SK-N-SH (cell line): ENCODE measurements around the gene MRPL17. TPM values are rescaled to one million over a fixed set of nuclear protein-coding genes. Genes with fewer than 3 reads are reported as not detected.

Source experiments
- CTCF ChIA-PET: fragments of 300-600, 350-600 bp; formaldehyde crosslinking; extraction: SDS; loops from one replicate; lab custom pipeline; 2021; lab: Yijun Ruan, JAX
- POLR2A ChIA-PET: fragments of 350-600 bp; sonication (Branson Sonifier 250); formaldehyde crosslinking; extraction: SDS; loops from one replicate; lab custom pipeline; 2020; ENCODE audit warnings: antibody characterized with exemption, inconsistent platforms; lab: Yijun Ruan, JAX
- DNase-seq: peaks from one replicate; pipeline ENCODE4 v3.0.0; 2012
- H2AFZ ChIP-seq: fragments of 200-600 bp; sonication (generic); 2 replicates; pipeline ENCODE4 v1.8.1; 2016; ENCODE audit warnings: antibody characterized with exemption, mild to moderate bottlenecking, low read depth
- H3F3A ChIP-seq: fragments of 200-600 bp; sonication (generic); replicated peaks from 2 replicates; pipeline ENCODE3; 2016; ENCODE audit warnings: antibody characterized with exemption, mild to moderate bottlenecking; ENCODE audit not compliant: insufficient read depth
- H3K27ac ChIP-seq, 2 experiments: fragments of 200-500 bp in 1 of 2; fragments of 200-600 bp in 1 of 2; sonication (Bioruptor generic) in 1 of 2; sonication (generic), shearing (Covaris generic) in 1 of 2; 2 replicates each; pipeline versions ENCODE4 v1.5.1 to v1.6.1; 2014 to 2016; ENCODE audit warnings: low read depth in 2 of 2, inconsistent platforms in 1 of 2, low read length in 1 of 2, mild to moderate bottlenecking in 1 of 2, mixed read lengths in 1 of 2
- H3K27me3 ChIP-seq: fragments of 200-600 bp; sonication (generic), shearing (Covaris generic); 2 replicates; pipeline ENCODE4 v1.6.1; 2016; ENCODE audit warnings: mixed run types; ENCODE audit not compliant: insufficient read depth
- H3K36me3 ChIP-seq, 2 experiments: fragments of 200-500 bp in 1 of 2; fragments of 200-600 bp in 1 of 2; sonication (Bioruptor generic) in 1 of 2; sonication (generic) in 1 of 2; replicated peaks in 1 of 2; 2 replicates each; pipeline versions ENCODE3 to v1.5.1; 2014 to 2016; ENCODE audit warnings: low read length in 1 of 2, mild to moderate bottlenecking in 1 of 2; ENCODE audit not compliant: insufficient read depth in 2 of 2, control insufficient read depth in 1 of 2
- H3K4me1 ChIP-seq, 2 experiments: fragments of 200-500 bp in 1 of 2; fragments of 200-600 bp in 1 of 2; sonication (Bioruptor generic) in 1 of 2; sonication (generic), shearing (Covaris generic) in 1 of 2; 2 replicates each; pipeline versions ENCODE4 v1.5.1 to v1.6.1; 2014 to 2016; ENCODE audit warnings: low read depth in 1 of 2, low read length in 1 of 2, mixed run types in 1 of 2; ENCODE audit not compliant: insufficient read depth in 2 of 2, control insufficient read depth in 1 of 2
- H3K4me2 ChIP-seq: fragments of 200-600 bp; sonication (generic), shearing (Covaris generic); 2 replicates; pipeline ENCODE4 v1.6.1; 2017; ENCODE audit warnings: mixed run types
- H3K4me3 ChIP-seq, 2 experiments: fragments of 200-500 bp in 1 of 2; fragments of 200-600 bp in 1 of 2; sonication (Bioruptor generic) in 1 of 2; sonication (generic), shearing (Covaris generic) in 1 of 2; 2 replicates each; pipeline versions ENCODE4 v1.5.1 to v1.8.1; 2014 to 2016; ENCODE audit warnings: low read depth in 2 of 2, inconsistent platforms in 1 of 2, low read length in 1 of 2, mild to moderate bottlenecking in 1 of 2, mixed read lengths in 1 of 2, moderate library complexity in 1 of 2
- H3K79me2 ChIP-seq: fragments of 200-600 bp; sonication (generic); 2 replicates; pipeline ENCODE4 v1.8.1; 2017; ENCODE audit warnings: mild to moderate bottlenecking; ENCODE audit not compliant: insufficient read depth
- H3K9ac ChIP-seq: fragments of 200-600 bp; sonication (generic); 2 replicates; pipeline ENCODE4 v1.6.1; 2017; ENCODE audit warnings: mixed run types
- H3K9me2 ChIP-seq: fragments of 200-600 bp; sonication (generic); 2 replicates; pipeline ENCODE4 v1.6.1; 2017; ENCODE audit warnings: mixed run types
- H3K9me3 ChIP-seq: fragments of 200-600 bp; sonication (generic); 2 replicates; pipeline ENCODE4 v1.6.1; 2017; ENCODE audit warnings: mixed run types, mild to moderate bottlenecking, moderate library complexity
- H4K20me1 ChIP-seq: fragments of 200-600 bp; sonication (generic); 2 replicates; pipeline ENCODE4 v1.6.1; 2017; ENCODE audit warnings: mild to moderate bottlenecking, mixed run types; ENCODE audit not compliant: insufficient read depth
- FOSL2 ChIP-seq: IDR thresholded peaks from 2 replicates; pipeline ENCODE4 v1.4.0; 2012; ENCODE audit warnings: low read depth, mild to moderate bottlenecking, moderate library complexity, borderline replicate concordance
- FOXJ3 ChIP-seq: sonication (generic); formaldehyde crosslinking; IDR thresholded peaks from 2 replicates; pipeline ENCODE4 v1.5.1; 2020; ENCODE audit warnings: mild to moderate bottlenecking, missing genetic modification reagents
- FOXM1 ChIP-seq: IDR thresholded peaks from 2 replicates; pipeline ENCODE4 v1.4.0; 2012; ENCODE audit warnings: low read depth, mild to moderate bottlenecking
- GATA2 ChIP-seq: sonication (generic); formaldehyde crosslinking; IDR thresholded peaks from 2 replicates; pipeline ENCODE4 v1.5.0; 2020; ENCODE audit warnings: mild to moderate bottlenecking, missing genetic modification reagents
- MEF2A ChIP-seq: IDR thresholded peaks from 2 replicates; pipeline ENCODE4 v1.4.0; 2012; ENCODE audit warnings: low read depth, borderline replicate concordance
- MXI1 ChIP-seq: IDR thresholded peaks from 2 replicates; pipeline ENCODE4 v1.6.1; 2012; ENCODE audit warnings: mild to moderate bottlenecking, low read depth, low read length, improper control_type of control experiment
- NFIC ChIP-seq: IDR thresholded peaks from 2 replicates; pipeline ENCODE4 v1.4.0; 2012; ENCODE audit warnings: borderline replicate concordance
- PBX3 ChIP-seq: IDR thresholded peaks from 2 replicates; pipeline ENCODE4; 2012
- RAD21 ChIP-seq: IDR thresholded peaks from 2 replicates; pipeline ENCODE4 v1.6.1; 2012; ENCODE audit warnings: mild to moderate bottlenecking, low read length
- RCOR1 ChIP-seq: fragments of 150-350 bp; IDR thresholded peaks from 2 replicates; pipeline ENCODE4 v1.6.1; 2017; ENCODE audit warnings: antibody characterized with exemption, low read length
- RFX5 ChIP-seq: IDR thresholded peaks from 2 replicates; pipeline ENCODE4 v1.6.1; 2012; ENCODE audit warnings: mild to moderate bottlenecking, improper control_type of control experiment, low read length
- RXRA ChIP-seq: IDR thresholded peaks from 2 replicates; pipeline ENCODE4 v1.4.0; 2012; ENCODE audit warnings: low read depth, mild to moderate bottlenecking, borderline replicate concordance
- SIN3A ChIP-seq: IDR thresholded peaks from 2 replicates; pipeline ENCODE4 v1.6.1; 2012; ENCODE audit warnings: low read depth, mild to moderate bottlenecking, low read length, moderate library complexity, borderline replicate concordance
- SMC3 ChIP-seq: IDR thresholded peaks from 2 replicates; pipeline ENCODE4 v1.6.1; 2012; ENCODE audit warnings: low read depth, low read length, improper control_type of control experiment
- TAF1 ChIP-seq: IDR thresholded peaks from 2 replicates; pipeline ENCODE4 v1.6.1; 2012; ENCODE audit warnings: low read depth, mild to moderate bottlenecking, low read length, moderate library complexity, borderline replicate concordance
- USF2 ChIP-seq: fragments of 150-350 bp; IDR thresholded peaks from 2 replicates; pipeline ENCODE4 v1.6.1; 2017; ENCODE audit warnings: antibody characterized with exemption, low read length, low read depth, borderline replicate concordance
- YY1 ChIP-seq: IDR thresholded peaks from 2 replicates; pipeline ENCODE4 v1.4.0; 2012; ENCODE audit warnings: low read depth, mild to moderate bottlenecking
- ZBTB33 ChIP-seq: IDR thresholded peaks from 2 replicates; pipeline ENCODE4 v1.4.0; 2012; ENCODE audit warnings: low read depth, borderline replicate concordance
- WGBS: methylation state at CpG from one replicate; pipeline ENCODE4 v1.1.6; 2017; ENCODE audit warnings: low lambda C conversion rate; 5-methylcytosine and 5-hydroxymethylcytosine counted together
- polyA plus RNA-seq, 3 experiments: library from polyadenylated mRNA; depleted of rRNA; stranded (reverse); fragments of >200 nt; gene quantifications; 2 replicates each; pipeline ENCODE4 v1.2.3, GENCODE V29; 2012
- TF ChIP-seq, protein P1 (sequence below): fragments of 200-600 bp; sonication (generic); IDR thresholded peaks from 2 replicates; pipeline ENCODE4 v1.6.1; 2017; ENCODE audit warnings: antibody characterized with exemption, mild to moderate bottlenecking, moderate library complexity

MRPL17 gene
- polyA plus RNA-seq, 1 of the 3 experiments (the other 2 are of a cell fraction): 88.6 TPM

DNA sequence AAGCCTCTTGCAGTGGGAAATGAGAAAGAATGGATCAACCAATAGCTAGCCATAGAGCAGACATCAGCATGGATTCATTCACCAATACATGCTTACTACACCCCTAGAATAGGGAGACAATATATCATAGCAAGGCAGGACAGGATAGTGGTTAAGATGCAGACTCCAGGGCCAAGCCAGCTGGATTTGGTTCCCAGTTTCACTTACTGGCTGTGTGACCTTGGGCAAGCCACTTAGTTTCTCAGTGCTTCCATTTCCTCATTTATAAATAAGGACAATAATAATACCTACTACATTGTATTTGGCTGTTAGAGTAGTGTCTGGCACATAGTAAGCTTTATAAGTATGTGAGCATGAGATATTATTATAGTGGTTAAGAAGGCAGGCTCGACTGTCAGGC is 34.6 kb downstream of the MRPL17 start:
- Histone ChIP-seq H3F3A (no peaks in the 10 kb centered on the region), H3K4me3 (no peak overlapping the region), H3K9me2 (no peaks in the 10 kb centered on the region), H3K36me3 (no peaks in the 10 kb centered on the region), H3K9ac (no peak overlapping the region), H3K4me1 (peaks cover 6 to 49% of the 10 kb centered on the region in 2 experiments; a peak in 2 of 4 replicates), H3K27me3 (no peaks in the 10 kb centered on the region), H3K4me2 (no peak overlapping the region), H2AFZ (no peak overlapping the region), H3K9me3 (no peaks in the 10 kb centered on the region), H3K27ac (peak overlapping the region in 1 of 2 experiments; percentile 98; a peak in 1 of 4 replicates), H4K20me1 (no peaks in the 10 kb centered on the region), H3K79me2 (no peaks in the 10 kb centered on the region)
- no peak for DNase-seq
- 53% methylated on average over 1 of the region's 1 CpG for WGBS
- ChIA-PET POLR2A (interaction anchor here (1.2 to 2.8 kb wide), 2 partner anchors 34 to 37 kb away, joined by 4 to 22 read pairs; partner anchors contain the start of genes MRPL17 and TAF10), CTCF (interaction anchor here (1.9 to 3.6 kb wide), 3 partner anchors 10 to 36 kb away, joined by 6 to 13 read pairs (median 10); partner anchors contain the start of gene MRPL17)
- TF ChIP-seq RAD21 (no peak), MEF2A (no peak), RXRA (no peak), ZBTB33 (no peak), MXI1 (no peak), FOXJ3 (CRISPR knock-in tag) (no peak), GATA2 (CRISPR knock-in tag) (no peak), YY1 (no peak), RCOR1 (no peak), NFIC (no peak), TAF1 (no peak), FOSL2 (no peak), FOXM1 (no peak)
- TF ChIP-seq, protein P1, sequence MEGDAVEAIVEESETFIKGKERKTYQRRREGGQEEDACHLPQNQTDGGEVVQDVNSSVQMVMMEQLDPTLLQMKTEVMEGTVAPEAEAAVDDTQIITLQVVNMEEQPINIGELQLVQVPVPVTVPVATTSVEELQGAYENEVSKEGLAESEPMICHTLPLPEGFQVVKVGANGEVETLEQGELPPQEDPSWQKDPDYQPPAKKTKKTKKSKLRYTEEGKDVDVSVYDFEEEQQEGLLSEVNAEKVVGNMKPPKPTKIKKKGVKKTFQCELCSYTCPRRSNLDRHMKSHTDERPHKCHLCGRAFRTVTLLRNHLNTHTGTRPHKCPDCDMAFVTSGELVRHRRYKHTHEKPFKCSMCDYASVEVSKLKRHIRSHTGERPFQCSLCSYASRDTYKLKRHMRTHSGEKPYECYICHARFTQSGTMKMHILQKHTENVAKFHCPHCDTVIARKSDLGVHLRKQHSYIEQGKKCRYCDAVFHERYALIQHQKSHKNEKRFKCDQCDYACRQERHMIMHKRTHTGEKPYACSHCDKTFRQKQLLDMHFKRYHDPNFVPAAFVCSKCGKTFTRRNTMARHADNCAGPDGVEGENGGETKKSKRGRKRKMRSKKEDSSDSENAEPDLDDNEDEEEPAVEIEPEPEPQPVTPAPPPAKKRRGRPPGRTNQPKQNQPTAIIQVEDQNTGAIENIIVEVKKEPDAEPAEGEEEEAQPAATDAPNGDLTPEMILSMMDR: no peak

- CTCF ChIA-PET: interaction anchor here (0.7 to 3.6 kb wide), 6 partner anchors 9 to 117 kb away, joined by 3 to 13 read pairs (median 8); partner anchors contain the start of genes DCHS1 and MRPL17
- H3K36me3 ChIP-seq: no peaks in the 10 kb centered on the region
- H3K79me2 ChIP-seq: no peaks in the 10 kb centered on the region
- peak overlapping the region; percentile 78; the same call in 1 of the 2 replicates for H2AFZ ChIP-seq
- peak overlapping the region; percentile 52; the same call in 1 of the 2 replicates for H3K4me2 ChIP-seq
- peaks cover 6 to 45% of the 10 kb centered on the region in 2 experiments; a peak in 2 of 4 replicates for H3K4me1 ChIP-seq
- H3K9ac ChIP-seq: no peak overlapping the region
- POLR2A ChIA-PET: interaction anchor here (1.6 to 2.8 kb wide), 5 partner anchors 8 to 41 kb away, joined by 6 to 29 read pairs (median 16); partner anchors contain the start of genes DCHS1, MRPL17, TAF10 and TPP1
- H3K9me3 ChIP-seq: no peaks in the 10 kb centered on the region
- peak overlapping the region; percentile 13 to 98; a peak in 3 of 4 replicates for H3K27ac ChIP-seq
- H4K20me1 ChIP-seq: no peaks in the 10 kb centered on the region
- H3K4me3 ChIP-seq: no peak overlapping the region
- no peak for DNase-seq
- no peaks in the 10 kb centered on the region for H3F3A ChIP-seq
- no peaks in the 10 kb centered on the region for H3K9me2 ChIP-seq
- H3K27me3 ChIP-seq: no peaks in the 10 kb centered on the region
- 93% methylated on average over 2 of the region's 2 CpGs for WGBS
- TF ChIP-seq YY1 (no peak), USF2 (no peak), FOXJ3 (CRISPR knock-in tag) (no peak), PBX3 (no peak), GATA2 (CRISPR knock-in tag) (no peak), RAD21 (no peak), SMC3 (no peak), RFX5 (no peak), FOSL2 (no peak), SIN3A (no peak)
- TF ChIP-seq, protein P1: no peak
Observed at GRCh38 chr11:6647836-6648235, 35.3 kb downstream of the MRPL17 start.
